HepG2 (cell line): ENCODE measurements around the gene TCF3. TPM values are rescaled to one million over a fixed set of nuclear protein-coding genes. Genes with fewer than 3 reads are reported as not detected.

ENCODE experiments used
- ASH2L ChIP-seq: fragments of 300-600, 200-600 bp; sonication (generic); IDR thresholded peaks from 2 replicates; pipeline ENCODE4 v1.7.0; 2017; ENCODE audit warnings: low read depth, mild to moderate bottlenecking, moderate library complexity, mixed read lengths, low read length; ENCODE audit not compliant: insufficient read length
- ATF3 ChIP-seq: sonication (generic); formaldehyde crosslinking; IDR thresholded peaks from 2 replicates; pipeline ENCODE4 v1.4.0; 2020; ENCODE audit warnings: missing genetic modification reagents
- FOSL1 ChIP-seq: sonication (generic); formaldehyde crosslinking; IDR thresholded peaks from 2 replicates; pipeline ENCODE4 v1.9.0; 2021; ENCODE audit warnings: missing genetic modification reagents, borderline replicate concordance
- GPBP1L1 ChIP-seq: sonication (generic); formaldehyde crosslinking; IDR thresholded peaks from 2 replicates; pipeline ENCODE4 v1.5.0; 2020; ENCODE audit warnings: mild to moderate bottlenecking, missing genetic modification reagents
- HNF4A ChIP-seq: sonication (generic); formaldehyde crosslinking; IDR thresholded peaks from 2 replicates; pipeline ENCODE4 v1.4.0; 2020; ENCODE audit warnings: missing genetic modification reagents
- ISL2 ChIP-seq: sonication (generic); formaldehyde crosslinking; IDR thresholded peaks from 2 replicates; pipeline ENCODE4 v1.5.0; 2020; ENCODE audit warnings: missing genetic modification reagents
- KDM6A ChIP-seq: IDR thresholded peaks from 2 replicates; pipeline ENCODE4 v1.6.1; 2016; ENCODE audit warnings: low read depth
- NKX3-1 ChIP-seq: sonication (generic); formaldehyde crosslinking; IDR thresholded peaks from 2 replicates; pipeline ENCODE4 v1.5.0; 2020; ENCODE audit warnings: missing genetic modification reagents
- PAWR ChIP-seq: sonication (generic); formaldehyde crosslinking; IDR thresholded peaks from 2 replicates; pipeline ENCODE4 v1.4.0; 2020; ENCODE audit warnings: missing genetic modification reagents, mild to moderate bottlenecking, borderline replicate concordance
- PHF20 ChIP-seq: sonication (generic); formaldehyde crosslinking; IDR thresholded peaks from 2 replicates; pipeline ENCODE4 v1.5.0; 2020; ENCODE audit warnings: mild to moderate bottlenecking, missing genetic modification reagents
- SMAD9 ChIP-seq: sonication (generic); formaldehyde crosslinking; IDR thresholded peaks from 2 replicates; pipeline ENCODE4 v1.5.1; 2020; ENCODE audit warnings: mild to moderate bottlenecking, missing genetic modification reagents
- TOPORS ChIP-seq: sonication (generic); formaldehyde crosslinking; IDR thresholded peaks from 2 replicates; pipeline ENCODE4 v1.8.0; 2023; ENCODE audit warnings: mild to moderate bottlenecking, missing genetic modification reagents
- ZBTB38 ChIP-seq: sonication (generic); formaldehyde crosslinking; IDR thresholded peaks from 2 replicates; pipeline ENCODE4 v1.5.1; 2020; ENCODE audit warnings: mild to moderate bottlenecking, missing genetic modification reagents
- ZKSCAN5 ChIP-seq: sonication (generic); formaldehyde crosslinking; IDR thresholded peaks from 2 replicates; pipeline ENCODE4 v1.5.1; 2020; ENCODE audit warnings: mild to moderate bottlenecking, missing genetic modification reagents
- ZKSCAN8 ChIP-seq: IDR thresholded peaks from 2 replicates; pipeline ENCODE4 v1.6.1; 2016; ENCODE audit warnings: borderline replicate concordance, missing genetic modification reagents, missing compliant biosample characterization
- ZNF580 ChIP-seq: IDR thresholded peaks from 2 replicates; pipeline ENCODE4 v1.6.1; 2016; ENCODE audit warnings: low read depth, borderline replicate concordance
- ZNF674 ChIP-seq: sonication (generic); formaldehyde crosslinking; IDR thresholded peaks from 2 replicates; pipeline ENCODE4 v1.5.0; 2020; ENCODE audit warnings: low read depth, mild to moderate bottlenecking, missing genetic modification reagents
- polyA plus RNA-seq, 8 experiments: library from polyadenylated mRNA; depleted of rRNA in 3 of 8; stranded (reverse) in 7 of 8; unstranded in 1 of 8; fragments of >200 nt; fragmentation: Illumina TruSeq in 4 of 8; extraction: Trizol in 4 of 8; gene quantifications; 2 replicates each; pipeline versions ENCODE4 v1.2.1 to v1.2.3, GENCODE V29; 2011 to 2016; ENCODE audit warnings: low read depth in 4 of 8, missing spikeins in 1 of 8, mixed read lengths in 1 of 8; ENCODE audit not compliant: insufficient read depth in 1 of 8
- total RNA-seq, 5 experiments: library from RNA; depleted of rRNA; stranded (reverse); fragments of >200 nt; fragmentation: Illumina TruSeq; extraction: Trizol; gene quantifications; 2 replicates each; pipeline ENCODE4 v1.2.3, GENCODE V29; 2016; ENCODE audit warnings: low read depth in 1 of 5
- TF ChIP-seq, protein P1 (sequence below): sonication (generic); formaldehyde crosslinking; IDR thresholded peaks from 2 replicates; pipeline ENCODE4 v1.8.0; 2022; ENCODE audit warnings: missing genetic modification reagents, mild to moderate bottlenecking, inconsistent platforms, borderline replicate concordance
- TF ChIP-seq, protein P2 (sequence below), 2 experiments: sonication (generic) in 1 of 2; formaldehyde crosslinking in 1 of 2; IDR thresholded peaks; 2 replicates each; pipeline versions ENCODE4 v1.6.1 to v1.9.0; 2014 to 2022; ENCODE audit warnings: antibody characterized with exemption in 1 of 2, borderline replicate concordance in 1 of 2, inconsistent platforms in 1 of 2, low read depth in 1 of 2, missing genetic modification reagents in 1 of 2

TCF3 gene
- total and polyA plus RNA-seq, 2 of the 13 experiments (the other 11 are each of a cell fraction or from before 2014, with no cell fraction given) = 51.4 to 53.2 TPM

DNA sequence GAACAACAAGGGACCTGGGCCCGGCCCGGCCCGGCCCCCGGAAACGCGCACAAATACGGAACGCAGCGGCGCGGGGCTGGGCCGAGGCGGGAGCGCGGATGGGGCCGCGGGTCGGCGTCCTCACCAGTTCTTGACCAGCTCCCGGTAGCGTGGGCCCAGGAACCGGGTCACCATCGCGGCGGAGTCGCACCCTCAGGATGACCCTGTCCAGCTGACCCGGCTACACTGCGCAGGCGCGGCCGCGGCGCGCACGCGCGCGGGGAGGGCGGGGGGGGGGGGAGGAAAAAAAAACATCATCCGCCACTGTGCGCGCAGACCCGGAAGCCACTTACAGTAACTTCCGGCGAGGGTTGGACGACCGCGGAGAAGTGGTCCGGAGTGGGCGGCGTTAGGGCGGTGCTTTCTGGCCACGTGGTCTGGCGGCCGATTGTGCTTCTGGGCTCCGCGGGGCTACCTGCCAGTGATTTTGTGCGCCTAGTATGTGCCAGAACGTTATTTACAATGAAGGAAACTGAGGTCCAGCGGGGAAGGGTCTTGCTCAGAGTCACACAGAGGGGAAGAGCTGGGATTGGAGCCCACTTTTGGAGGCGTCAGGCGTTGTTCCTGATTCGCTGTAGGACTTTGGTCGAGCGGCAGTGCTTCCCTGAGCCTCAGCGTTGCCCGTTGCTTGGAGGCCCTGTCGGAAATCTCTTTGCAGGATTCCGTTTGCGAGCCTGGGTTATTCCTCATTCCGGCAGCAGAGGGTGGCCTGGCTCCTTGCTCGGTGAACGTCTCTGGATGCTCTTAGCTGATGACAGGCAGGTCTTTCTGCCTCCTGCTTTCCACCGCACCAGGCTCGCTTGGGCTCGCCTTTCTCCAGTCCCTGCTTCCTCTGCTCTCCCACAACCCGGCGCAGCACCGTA lies 46.9 kb downstream of the TCF3 start, which contains the start of gene UQCR11 (continued):
- no peak for TF ChIP-seq SMAD9 (CRISPR knock-in tag)
- TF ChIP-seq, protein P1, sequence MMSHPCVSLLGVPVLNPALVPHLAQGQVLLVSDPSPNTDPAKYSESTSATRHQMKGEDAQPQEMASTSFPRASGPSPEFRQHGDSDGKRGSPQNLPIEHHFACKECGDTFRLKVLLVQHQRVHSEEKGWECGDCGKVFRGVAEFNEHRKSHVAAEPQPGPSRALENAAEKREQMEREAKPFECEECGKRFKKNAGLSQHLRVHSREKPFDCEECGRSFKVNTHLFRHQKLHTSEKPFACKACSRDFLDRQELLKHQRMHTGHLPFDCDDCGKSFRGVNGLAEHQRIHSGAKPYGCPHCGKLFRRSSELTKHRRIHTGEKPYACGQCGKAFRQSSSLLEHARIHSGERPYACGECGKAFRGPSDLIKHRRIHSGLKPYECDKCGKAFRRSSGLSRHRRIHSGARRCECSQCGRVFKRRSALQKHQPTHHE = no peak; the same call in 1 of the 2 replicates
- TF ChIP-seq ISL2 (CRISPR knock-in tag) = peak; percentile 58; the same call in 1 of the 2 replicates
- TF ChIP-seq ZKSCAN5 = no peak
- no peak for TF ChIP-seq KDM6A
- TF ChIP-seq GPBP1L1 (CRISPR knock-in tag) = no peak
- no peak; the same call in none of the 2 replicates for TF ChIP-seq ZBTB38
- no peak for TF ChIP-seq FOSL1 (CRISPR knock-in tag)
- no peak for TF ChIP-seq ZKSCAN8 (CRISPR knock-in tag)
- TF ChIP-seq ZNF674 (CRISPR knock-in tag) = no peak
- peak; percentile 71; the same call in 1 of the 2 replicates for TF ChIP-seq ZNF580
- TF ChIP-seq TOPORS (CRISPR knock-in tag) = no peak; the same call in 1 of the 2 replicates
- peak; percentile 85 for TF ChIP-seq ASH2L
- TF ChIP-seq PHF20 (CRISPR knock-in tag) = peak; percentile 63
- TF ChIP-seq, protein P2, sequence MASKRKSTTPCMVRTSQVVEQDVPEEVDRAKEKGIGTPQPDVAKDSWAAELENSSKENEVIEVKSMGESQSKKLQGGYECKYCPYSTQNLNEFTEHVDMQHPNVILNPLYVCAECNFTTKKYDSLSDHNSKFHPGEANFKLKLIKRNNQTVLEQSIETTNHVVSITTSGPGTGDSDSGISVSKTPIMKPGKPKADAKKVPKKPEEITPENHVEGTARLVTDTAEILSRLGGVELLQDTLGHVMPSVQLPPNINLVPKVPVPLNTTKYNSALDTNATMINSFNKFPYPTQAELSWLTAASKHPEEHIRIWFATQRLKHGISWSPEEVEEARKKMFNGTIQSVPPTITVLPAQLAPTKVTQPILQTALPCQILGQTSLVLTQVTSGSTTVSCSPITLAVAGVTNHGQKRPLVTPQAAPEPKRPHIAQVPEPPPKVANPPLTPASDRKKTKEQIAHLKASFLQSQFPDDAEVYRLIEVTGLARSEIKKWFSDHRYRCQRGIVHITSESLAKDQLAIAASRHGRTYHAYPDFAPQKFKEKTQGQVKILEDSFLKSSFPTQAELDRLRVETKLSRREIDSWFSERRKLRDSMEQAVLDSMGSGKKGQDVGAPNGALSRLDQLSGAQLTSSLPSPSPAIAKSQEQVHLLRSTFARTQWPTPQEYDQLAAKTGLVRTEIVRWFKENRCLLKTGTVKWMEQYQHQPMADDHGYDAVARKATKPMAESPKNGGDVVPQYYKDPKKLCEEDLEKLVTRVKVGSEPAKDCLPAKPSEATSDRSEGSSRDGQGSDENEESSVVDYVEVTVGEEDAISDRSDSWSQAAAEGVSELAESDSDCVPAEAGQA (IDR thresholded peaks at IDR 0.05; ENCODE audit: low read depth) = no peak
- TF ChIP-seq, protein P2 (CRISPR knock-in tag; IDR thresholded peaks at IDR 0.05; ENCODE audit: borderline replicate concordance) = no peak
- TF ChIP-seq HNF4A (CRISPR knock-in tag) = peak; percentile 73
- no peak; the same call in 1 of the 2 replicates for TF ChIP-seq ATF3 (CRISPR knock-in tag)
- TF ChIP-seq NKX3-1 (CRISPR knock-in tag) = 0 out of 2 replicates have a peak, but pooled peaks have one; percentile 30
- no peak for TF ChIP-seq PAWR
